NCI-H2227 (cell line): ENCODE measurements around the gene NDEL1.

Source experiments
- DNase-seq: peaks from one replicate; lab custom pipeline; 2025; ENCODE audit not compliant: unreplicated experiment; lab: John Stamatoyannopoulos, UW

The NDEL1 gene

GRCh38 chr17:8455665-8456209 lies 20.1 kb downstream of the NDEL1 start:
- DNase-seq: no peak

- no peak for DNase-seq
Observed at GRCh38 chr17:8458128-8458527, 22.4 kb downstream of the NDEL1 start.

GRCh38 chr17:8459107-8459506 lies 23.4 kb downstream of the NDEL1 start:
- DNase-seq: no peak

GRCh38 chr17:8459831-8460230 lies 24.1 kb downstream of the NDEL1 start:
- no peak for DNase-seq

- DNase-seq: no peak
Observed at GRCh38 chr17:8462564-8462963, 26.9 kb downstream of the NDEL1 start.

- no peak for DNase-seq
Observed at GRCh38 chr17:8463099-8463498, 27.4 kb downstream of the NDEL1 start.

- no peak for DNase-seq
Observed at GRCh38 chr17:8464941-8465340, 29.3 kb downstream of the NDEL1 start.

GRCh38 chr17:8465356-8465755 lies 29.7 kb downstream of the NDEL1 start:
- DNase-seq: no peak

- DNase-seq: no peak
Observed at GRCh38 chr17:8465759-8466158, 30.1 kb downstream of the NDEL1 start.

- no peak for DNase-seq
Observed at GRCh38 chr17:8466456-8466855, 30.8 kb downstream of the NDEL1 start.

- DNase-seq: no peak
Observed at GRCh38 chr17:8466873-8467272, 31.2 kb downstream of the NDEL1 start.

- no peak for DNase-seq
Observed at GRCh38 chr17:8467527-8467926, 31.8 kb downstream of the NDEL1 start.

- no peak for DNase-seq
Observed at GRCh38 chr17:8468127-8468526, 32.4 kb downstream of the NDEL1 start.

GRCh38 chr17:8468980-8469379 lies 33.3 kb downstream of the NDEL1 start:
- DNase-seq: no peak

- DNase-seq: no peak
Observed at GRCh38 chr17:8469964-8470363, 34.3 kb downstream of the NDEL1 start.

- peak; percentile 53 for DNase-seq
Observed at GRCh38 chr17:8470447-8471047, 34.9 kb downstream of the NDEL1 start.

- no peak for DNase-seq
Observed at GRCh38 chr17:8472663-8473062, 37.0 kb downstream of the NDEL1 start.

- no peak for DNase-seq
Observed at GRCh38 chr17:8473451-8474192, 37.9 kb downstream of the NDEL1 start.

- no peak for DNase-seq
Observed at GRCh38 chr17:8474826-8475225, 39.1 kb downstream of the NDEL1 start.

GRCh38 chr17:8475227-8475626 lies 39.5 kb downstream of the NDEL1 start:
- no peak for DNase-seq

GRCh38 chr17:8475781-8476180 lies 40.1 kb downstream of the NDEL1 start:
- DNase-seq: no peak

- no peak for DNase-seq
Observed at GRCh38 chr17:8476741-8477140, 41.1 kb downstream of the NDEL1 start.

- DNase-seq: no peak
Observed at GRCh38 chr17:8477171-8477570, 41.5 kb downstream of the NDEL1 start.
